Testis (tissue), 3 donors: ENCODE measurements around the gene HPF1. TPM values are rescaled to one million over a fixed set of nuclear protein-coding genes. Genes with fewer than 3 reads are reported as not detected.

Source experiments
- DNase-seq: peaks from one replicate; pipeline ENCODE4 v3.0.0-alpha.2; 2019
- H3K27ac ChIP-seq, 2 donors: fragments of 200-600 bp; sonication (generic); one replicate each; pipeline ENCODE4 v1.5.1; 2019
- H3K27me3 ChIP-seq: fragments of 200-600 bp; sonication (generic); one replicate; pipeline ENCODE4 v1.5.1; 2019
- H3K36me3 ChIP-seq: fragments of 200-600 bp; sonication (generic); one replicate; pipeline ENCODE4 v1.5.1; 2017; ENCODE audit warnings: low read depth; ENCODE audit errors: missing control alignments
- H3K4me1 ChIP-seq: fragments of 200-600 bp; sonication (generic); one replicate; pipeline ENCODE4 v1.5.1; 2019
- H3K4me3 ChIP-seq, 2 donors: fragments of 200-600 bp; sonication (generic); one replicate each; pipeline ENCODE4 v1.5.1; 2017 to 2019
- H3K9me3 ChIP-seq: fragments of 200-600 bp; sonication (generic); one replicate; pipeline ENCODE4 v1.5.1; 2017
- POLR2A ChIP-seq: fragments of 450-650 bp; IDR thresholded peaks from one replicate; pipeline ENCODE4 v1.6.1; 2017; ENCODE audit warnings: antibody characterized with exemption, mild to moderate bottlenecking, moderate library complexity
- WGBS, 2 donors: methylation state at CpG; one replicate each; pipeline ENCODE4 v1.1.5; 2018; 5-methylcytosine and 5-hydroxymethylcytosine counted together
- intact Hi-C: fragments of 100-400 bp; cut with DNase I; formaldehyde crosslinking; loops from one replicate; pipeline ENCODE4 v1.15.1; 2023; ENCODE audit warnings: low total_unique reads
- polyA plus RNA-seq: library from polyadenylated mRNA; stranded (reverse); fragments of 350-450 nt; fragmentation: Illumina TruSeq; extraction: RNeasy Lipid Tissue Mini Kit (QIAGEN cat#74804); gene quantifications from one replicate; pipeline ENCODE4 v1.2.3, GENCODE V29; 2014; ENCODE audit warnings: low read depth, low replicate concordance; ENCODE audit not compliant: insufficient read depth
- total RNA-seq, 2 donors: library from RNA; depleted of rRNA; stranded (reverse); fragments of >200 nt; gene quantifications; one replicate each; pipeline ENCODE4 v1.2.3, GENCODE V29; 2016
- TF ChIP-seq, protein P1 (sequence below), 3 experiments: fragments of 450-650 bp in 2 of 3; fragments of 200-600 bp in 1 of 3; sonication (generic) in 1 of 3; IDR thresholded peaks; one replicate each; pipeline ENCODE4 v1.5.1; 2016 to 2019; ENCODE audit warnings: antibody characterized with exemption in 3 of 3, mild to moderate bottlenecking in 2 of 3, moderate library complexity in 1 of 3

Gene HPF1
- total and polyA plus RNA-seq, 3 donors from 2014 or later, result 16.8 to 24.6 (median 18.9) TPM

DNA sequence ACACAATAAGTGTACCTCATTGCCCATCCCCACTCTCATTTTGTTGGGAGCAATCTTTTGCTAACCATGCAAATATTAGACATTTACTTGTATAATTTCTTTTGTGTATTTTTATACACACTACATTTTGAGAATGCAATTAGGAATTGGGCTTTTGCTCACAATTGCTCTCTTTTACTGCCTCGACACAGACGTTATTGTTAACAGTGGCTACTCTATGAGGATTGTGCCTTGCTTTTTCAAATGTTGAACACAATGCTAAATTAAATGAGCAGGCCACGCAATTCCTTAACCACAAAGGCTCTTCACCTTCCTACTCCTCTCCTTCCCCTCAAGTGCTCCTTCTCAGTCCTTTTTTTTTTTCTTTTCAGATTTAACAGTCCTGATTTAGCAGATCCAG is 42.8 kb upstream of the HPF1 start:
- no peaks in the 10 kb centered on the region for H3K36me3 ChIP-seq
- TF ChIP-seq, protein P1, sequence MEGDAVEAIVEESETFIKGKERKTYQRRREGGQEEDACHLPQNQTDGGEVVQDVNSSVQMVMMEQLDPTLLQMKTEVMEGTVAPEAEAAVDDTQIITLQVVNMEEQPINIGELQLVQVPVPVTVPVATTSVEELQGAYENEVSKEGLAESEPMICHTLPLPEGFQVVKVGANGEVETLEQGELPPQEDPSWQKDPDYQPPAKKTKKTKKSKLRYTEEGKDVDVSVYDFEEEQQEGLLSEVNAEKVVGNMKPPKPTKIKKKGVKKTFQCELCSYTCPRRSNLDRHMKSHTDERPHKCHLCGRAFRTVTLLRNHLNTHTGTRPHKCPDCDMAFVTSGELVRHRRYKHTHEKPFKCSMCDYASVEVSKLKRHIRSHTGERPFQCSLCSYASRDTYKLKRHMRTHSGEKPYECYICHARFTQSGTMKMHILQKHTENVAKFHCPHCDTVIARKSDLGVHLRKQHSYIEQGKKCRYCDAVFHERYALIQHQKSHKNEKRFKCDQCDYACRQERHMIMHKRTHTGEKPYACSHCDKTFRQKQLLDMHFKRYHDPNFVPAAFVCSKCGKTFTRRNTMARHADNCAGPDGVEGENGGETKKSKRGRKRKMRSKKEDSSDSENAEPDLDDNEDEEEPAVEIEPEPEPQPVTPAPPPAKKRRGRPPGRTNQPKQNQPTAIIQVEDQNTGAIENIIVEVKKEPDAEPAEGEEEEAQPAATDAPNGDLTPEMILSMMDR (IDR thresholded peaks at IDR 0.05), result no peak
- no peak for TF ChIP-seq POLR2A
- no peak for DNase-seq
- no peaks in the 10 kb centered on the region for H3K9me3 ChIP-seq
- no peaks in the 10 kb centered on the region for H3K4me1 ChIP-seq
- no peak overlapping the region for H3K27ac ChIP-seq
- intact Hi-C loops, result no loop called here
- no peak overlapping the region for H3K4me3 ChIP-seq
- WGBS, 2 donors, result 84 to 93% methylated on average over 3 of the region's 3 CpGs
- no peaks in the 10 kb centered on the region for H3K27me3 ChIP-seq

DNA sequence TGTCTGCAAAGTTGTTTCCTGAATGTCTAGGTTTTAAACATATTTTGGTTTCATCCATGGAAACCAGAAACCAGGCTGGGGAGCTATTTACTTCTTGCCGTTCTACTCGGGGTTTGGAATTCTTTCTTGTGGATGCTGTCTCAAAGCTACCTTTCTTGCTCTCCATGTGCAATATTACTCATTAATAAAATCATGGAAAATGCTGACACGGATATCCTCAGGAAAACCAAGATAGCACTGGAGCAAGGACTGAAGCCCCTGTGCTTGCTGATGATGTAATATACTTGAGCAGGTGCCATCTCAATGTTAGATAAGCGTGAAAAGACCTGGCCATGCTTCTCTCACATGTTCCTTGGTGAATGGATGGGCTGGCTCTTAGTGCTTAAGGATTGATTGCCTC is 41.5 kb upstream of the HPF1 start:
- Histone ChIP-seq H3K27me3 (no peaks in the 10 kb centered on the region), H3K36me3 (no peaks in the 10 kb centered on the region), H3K4me1 (no peaks in the 10 kb centered on the region), H3K27ac (no peak overlapping the region), H3K9me3 (no peaks in the 10 kb centered on the region), H3K4me3 (no peak overlapping the region)
- WGBS, 2 donors, result 82 to 93% methylated on average over 4 of the region's 4 CpGs
- no peak for DNase-seq
- TF ChIP-seq, protein P1 (IDR thresholded peaks at IDR 0.05), result no peak
- TF ChIP-seq POLR2A, result no peak
- intact Hi-C loops, result no loop called here

DNA sequence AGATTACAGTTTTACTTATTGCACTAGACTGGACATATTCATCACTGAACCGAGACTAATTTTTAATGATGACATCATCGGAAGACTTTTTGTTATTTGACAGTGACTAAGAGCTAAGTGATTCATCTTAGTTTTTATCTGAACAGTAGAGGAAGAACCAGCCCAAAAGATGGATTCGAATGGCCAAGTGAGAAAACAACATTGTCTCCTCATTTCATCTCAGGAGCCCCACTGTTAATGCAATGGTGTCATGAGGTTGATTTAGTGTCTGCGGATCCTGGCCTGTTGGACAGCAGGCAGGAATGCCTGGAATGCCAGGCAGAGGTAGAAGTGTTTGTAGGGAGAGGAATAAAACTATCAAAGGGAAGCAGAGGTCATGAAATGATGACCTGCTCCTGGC is 37.8 kb upstream of the HPF1 start:
- Histone ChIP-seq H3K4me1 (peaks cover 3% of the 10 kb centered on the region), H3K27ac (no peak overlapping the region), H3K9me3 (no peaks in the 10 kb centered on the region), H3K36me3 (no peaks in the 10 kb centered on the region), H3K4me3 (no peak overlapping the region), H3K27me3 (no peaks in the 10 kb centered on the region)
- TF ChIP-seq POLR2A, result no peak
- TF ChIP-seq, protein P1 (IDR thresholded peaks at IDR 0.05), result no peak
- intact Hi-C loops, result no loop called here
- DNase-seq, result no peak
- WGBS, 2 donors, result 40 to 56% methylated on average over 4 of the region's 4 CpGs

DNA sequence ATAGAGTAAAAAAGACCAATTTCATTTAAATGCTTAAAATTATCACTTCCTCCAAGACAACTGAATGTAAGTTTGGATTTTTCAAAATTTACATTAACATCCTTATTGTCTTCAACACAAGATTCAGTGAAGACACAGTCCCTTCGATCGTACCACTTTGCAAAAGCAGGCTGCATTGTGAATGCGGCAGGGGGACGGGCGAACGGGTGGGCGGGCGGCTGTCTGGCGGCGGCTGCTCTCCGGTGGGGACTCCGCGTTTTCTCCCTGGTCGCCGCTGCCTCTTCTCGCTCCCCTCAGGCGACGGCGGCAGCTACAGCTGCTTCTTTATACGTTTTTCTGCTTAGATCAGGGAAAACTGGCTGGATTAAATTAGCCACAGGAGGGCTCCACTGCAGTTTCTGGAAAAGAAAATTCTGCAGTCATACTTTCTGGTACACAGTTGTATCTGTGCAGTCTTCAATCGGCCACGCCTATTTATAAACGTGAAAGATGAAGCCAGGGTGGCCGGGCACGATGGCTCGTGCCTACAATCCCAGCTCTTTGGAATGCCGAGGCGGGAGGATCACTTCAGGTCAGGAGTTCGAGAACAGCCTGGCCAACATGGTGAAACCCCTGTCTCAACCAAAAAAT is 33.9 kb upstream of the HPF1 start:
- 4 to 11% methylated on average over 28 to 29 of the region's 29 CpGs for WGBS, 2 donors
- H3K4me1 ChIP-seq, result peaks cover 3% of the 10 kb centered on the region
- no peaks in the 10 kb centered on the region for H3K27me3 ChIP-seq
- H3K27ac ChIP-seq, result no peak overlapping the region
- H3K4me3 ChIP-seq, result peak overlapping the region in 1 of 2 donors; percentile 18
- DNase-seq, result peak; percentile 71
- TF ChIP-seq POLR2A, result no peak
- TF ChIP-seq, protein P1 (IDR thresholded peaks at IDR 0.05), result peak in 2 of 3 experiments; percentile 37 to 46
- no peaks in the 10 kb centered on the region for H3K36me3 ChIP-seq
- intact Hi-C loops, result no loop called here
- no peaks in the 10 kb centered on the region for H3K9me3 ChIP-seq

DNA sequence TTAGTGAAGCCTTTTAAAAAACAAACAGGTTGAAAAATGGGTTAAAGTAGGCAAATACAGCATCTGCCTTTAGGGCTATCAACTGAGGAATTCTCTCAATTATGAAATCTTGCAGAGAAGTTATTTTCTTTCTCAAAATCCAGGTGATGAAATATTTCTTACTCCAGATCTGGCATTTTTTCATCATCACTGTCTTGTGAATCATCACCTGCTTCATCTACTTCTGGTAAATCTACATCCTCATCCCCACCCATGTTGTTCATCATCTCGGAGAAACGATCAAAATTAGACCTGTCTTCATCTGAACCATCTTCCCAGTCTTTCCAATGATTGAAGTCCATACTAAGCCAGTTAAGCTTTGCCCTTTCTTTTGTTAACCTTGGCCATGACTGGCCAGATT is 33.3 kb upstream of the HPF1 start:
- WGBS, 2 donors, result 49 to 56% methylated on average over 2 of the region's 2 CpGs
- intact Hi-C loops, result no loop called here
- Histone ChIP-seq H3K9me3 (no peaks in the 10 kb centered on the region), H3K36me3 (no peaks in the 10 kb centered on the region), H3K4me3 (no peak overlapping the region), H3K27ac (no peak overlapping the region), H3K27me3 (no peaks in the 10 kb centered on the region), H3K4me1 (peaks cover 3% of the 10 kb centered on the region)
- TF ChIP-seq, protein P1 (IDR thresholded peaks at IDR 0.05), result no peak
- no peak for TF ChIP-seq POLR2A
- DNase-seq, result no peak
